ENCODE data around the gene GMEB1.

GMEB1 gene

GRCh38 chr1:28750771-28751294 lies 82.2 kb downstream of the GMEB1 start:
- peak; percentile 46 for DNase-seq (ENCODE audit: low read depth, low spot score)

- DNase-seq (ENCODE audit: low read depth, low spot score), result no peak
Measured at GRCh38 chr1:28751315-28752060, 82.9 kb downstream of the GMEB1 start.

GRCh38 chr1:28755701-28756100 lies 87.1 kb downstream of the GMEB1 start:
- no peak for DNase-seq (ENCODE audit: low read depth, low spot score)

- no peak for DNase-seq (ENCODE audit: low read depth, low spot score)
Measured at GRCh38 chr1:28756846-28757245, 88.3 kb downstream of the GMEB1 start.

- DNase-seq (ENCODE audit: low read depth, low spot score), result no peak
Measured at GRCh38 chr1:28758420-28758819, 89.8 kb downstream of the GMEB1 start.

- no peak for DNase-seq (ENCODE audit: low read depth, low spot score)
Measured at GRCh38 chr1:28759257-28759656, 90.7 kb downstream of the GMEB1 start.

- no peak for DNase-seq (ENCODE audit: low read depth, low spot score)
Measured at GRCh38 chr1:28761189-28761588, 92.6 kb downstream of the GMEB1 start.

- DNase-seq (ENCODE audit: low read depth, low spot score), result no peak
Measured at GRCh38 chr1:28766532-28767183, 98.1 kb downstream of the GMEB1 start.
